ENCODE results near the gene TMEM250. TPM values are rescaled to one million over a fixed set of nuclear protein-coding genes. Genes with fewer than 3 reads are reported as not detected.
A peak's percentile ranks its signal among the peaks of the same experiment; 100 is the strongest.

TMEM250 gene
- total RNA-seq, 1 donor from 2014 or later = 24.0 TPM

DNA sequence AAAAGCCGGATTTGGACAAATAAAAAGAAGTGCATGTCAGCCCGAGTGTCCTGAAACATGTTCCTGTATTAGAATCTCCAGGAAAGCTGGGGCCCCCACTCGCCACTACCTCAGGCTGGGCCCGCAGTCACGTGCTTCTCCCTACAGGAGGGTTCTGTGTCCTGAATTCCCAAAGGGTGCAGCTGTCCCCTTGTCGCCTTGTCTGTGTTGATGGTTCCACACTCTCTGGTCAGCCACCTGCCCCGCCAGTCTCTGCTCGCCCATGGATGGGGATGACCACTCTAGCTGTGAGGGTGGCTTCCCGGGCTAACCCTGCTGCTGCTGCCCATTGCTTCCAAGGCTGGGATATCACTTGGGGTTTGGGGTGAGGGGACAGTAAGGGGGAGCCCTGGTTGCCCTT is 3.1 kb upstream of the TMEM250 start:
- H3K4me3 ChIP-seq (ENCODE audit: low read length in 3 of 3) = no peak overlapping the region
- no peak overlapping the region for H3K27ac ChIP-seq (ENCODE audit: low read depth, low read length)
- peaks cover 33 to 40% (median 34%) of the 10 kb centered on the region in 3 donors for H3K4me1 ChIP-seq (ENCODE audit: control insufficient read depth in 3 of 3, insufficient read depth in 3 of 3, low read length in 3 of 3)

DNA sequence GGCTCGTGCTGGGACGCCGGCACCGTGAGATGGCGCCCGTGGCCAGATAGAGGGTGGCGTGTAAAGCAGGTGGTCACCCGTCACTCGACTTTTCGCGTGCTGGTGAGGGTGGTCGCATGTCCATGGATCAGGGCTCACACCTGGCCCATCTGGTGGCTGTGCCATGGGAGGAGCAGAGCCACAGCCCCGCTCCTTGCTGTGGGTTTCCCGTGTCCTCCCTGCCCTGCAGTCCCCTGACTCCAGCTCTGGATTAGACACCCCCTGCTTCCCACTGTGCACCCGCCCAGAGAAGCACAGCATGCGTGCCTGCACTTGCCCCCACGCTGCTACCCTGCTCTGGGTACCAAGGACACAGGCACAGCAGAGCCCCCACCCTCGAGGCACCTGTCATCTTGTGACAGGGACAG is 1.8 kb upstream of the TMEM250 start:
- peaks cover 2 to 10% (median 6%) of the 10 kb centered on the region in 3 donors for H3K36me3 ChIP-seq (ENCODE audit: control insufficient read depth in 3 of 3, insufficient read depth in 3 of 3, low read length in 3 of 3)
- peak overlapping the region; percentile 23 for H3K27ac ChIP-seq (ENCODE audit: low read depth, low read length)
- H3K4me3 ChIP-seq (ENCODE audit: low read length in 3 of 3) = no peak overlapping the region
- peaks cover 0 to 11% (median 0%) of the 10 kb centered on the region in 3 donors for H3K27me3 ChIP-seq (ENCODE audit: control insufficient read depth in 3 of 3, insufficient read depth in 3 of 3, low read length in 3 of 3)
- H3K9me3 ChIP-seq (ENCODE audit: control insufficient read depth in 3 of 3, low read length in 3 of 3) = no peaks in the 10 kb centered on the region
- peak overlapping the region in 2 of 3 donors; percentile 86 to 89 for H3K9ac ChIP-seq (ENCODE audit: low read depth in 1 of 3, low read length in 3 of 3)
- peaks cover 33 to 45% (median 36%) of the 10 kb centered on the region in 3 donors for H3K4me1 ChIP-seq (ENCODE audit: control insufficient read depth in 3 of 3, insufficient read depth in 3 of 3, low read length in 3 of 3)

More for the DNA sequence above, 3.1 kb upstream of the TMEM250 start:
- peaks cover 0 to 2% (median 0%) of the 10 kb centered on the region in 3 donors for H3K36me3 ChIP-seq (ENCODE audit: control insufficient read depth in 3 of 3, insufficient read depth in 3 of 3, low read length in 3 of 3)
- H3K9ac ChIP-seq (ENCODE audit: low read depth in 1 of 3, low read length in 3 of 3) = no peak overlapping the region
- peaks cover 0 to 15% (median 8%) of the 10 kb centered on the region in 3 donors for H3K27me3 ChIP-seq (ENCODE audit: control insufficient read depth in 3 of 3, insufficient read depth in 3 of 3, low read length in 3 of 3)
- H3K9me3 ChIP-seq (ENCODE audit: control insufficient read depth in 3 of 3, low read length in 3 of 3) = no peaks in the 10 kb centered on the region

DNA sequence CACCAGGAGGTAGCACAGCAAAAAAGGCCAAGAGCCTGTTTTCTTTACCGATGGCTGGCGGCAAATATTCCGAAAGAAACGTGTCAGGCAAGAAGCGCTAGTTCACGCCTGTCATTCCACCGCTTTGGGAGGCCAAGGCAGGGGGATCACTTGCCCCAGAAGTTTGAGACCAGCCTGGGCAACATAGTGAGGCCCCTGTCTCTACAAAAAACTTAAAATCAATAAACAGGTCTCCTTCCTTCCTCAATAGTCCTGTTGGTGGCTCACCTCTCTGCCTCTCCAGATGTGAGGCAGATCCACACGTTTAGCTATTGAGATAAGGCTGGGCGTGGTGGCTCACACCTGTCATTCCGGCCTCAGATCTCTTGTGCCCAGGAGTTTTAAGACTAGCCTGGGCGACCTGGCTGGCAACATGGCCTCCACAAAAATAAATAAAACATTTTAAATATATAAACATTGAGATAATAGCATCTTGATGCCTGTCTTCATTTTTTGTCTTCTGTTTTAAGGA is 1.3 kb upstream of the TMEM250 start:
- Histone ChIP-seq H3K27me3 (ENCODE audit: control insufficient read depth in 3 of 3, insufficient read depth in 3 of 3, low read length in 3 of 3) (peaks cover 0 to 11% (median 0%) of the 10 kb centered on the region in 3 donors), H3K4me3 (ENCODE audit: low read length in 3 of 3) (peak overlapping the region; percentile 54 to 78 (median 78)), H3K36me3 (ENCODE audit: control insufficient read depth in 3 of 3, insufficient read depth in 3 of 3, low read length in 3 of 3) (peaks cover 4 to 12% (median 11%) of the 10 kb centered on the region in 3 donors), H3K4me1 (ENCODE audit: control insufficient read depth in 3 of 3, insufficient read depth in 3 of 3, low read length in 3 of 3) (peaks cover 33 to 48% (median 36%) of the 10 kb centered on the region in 3 donors), H3K9ac (ENCODE audit: low read depth in 1 of 3, low read length in 3 of 3) (peak overlapping the region; percentile 83 to 89 (median 86)), H3K27ac (ENCODE audit: low read depth, low read length) (peak overlapping the region; percentile 91), H3K9me3 (ENCODE audit: control insufficient read depth in 3 of 3, low read length in 3 of 3) (no peaks in the 10 kb centered on the region)

DNA sequence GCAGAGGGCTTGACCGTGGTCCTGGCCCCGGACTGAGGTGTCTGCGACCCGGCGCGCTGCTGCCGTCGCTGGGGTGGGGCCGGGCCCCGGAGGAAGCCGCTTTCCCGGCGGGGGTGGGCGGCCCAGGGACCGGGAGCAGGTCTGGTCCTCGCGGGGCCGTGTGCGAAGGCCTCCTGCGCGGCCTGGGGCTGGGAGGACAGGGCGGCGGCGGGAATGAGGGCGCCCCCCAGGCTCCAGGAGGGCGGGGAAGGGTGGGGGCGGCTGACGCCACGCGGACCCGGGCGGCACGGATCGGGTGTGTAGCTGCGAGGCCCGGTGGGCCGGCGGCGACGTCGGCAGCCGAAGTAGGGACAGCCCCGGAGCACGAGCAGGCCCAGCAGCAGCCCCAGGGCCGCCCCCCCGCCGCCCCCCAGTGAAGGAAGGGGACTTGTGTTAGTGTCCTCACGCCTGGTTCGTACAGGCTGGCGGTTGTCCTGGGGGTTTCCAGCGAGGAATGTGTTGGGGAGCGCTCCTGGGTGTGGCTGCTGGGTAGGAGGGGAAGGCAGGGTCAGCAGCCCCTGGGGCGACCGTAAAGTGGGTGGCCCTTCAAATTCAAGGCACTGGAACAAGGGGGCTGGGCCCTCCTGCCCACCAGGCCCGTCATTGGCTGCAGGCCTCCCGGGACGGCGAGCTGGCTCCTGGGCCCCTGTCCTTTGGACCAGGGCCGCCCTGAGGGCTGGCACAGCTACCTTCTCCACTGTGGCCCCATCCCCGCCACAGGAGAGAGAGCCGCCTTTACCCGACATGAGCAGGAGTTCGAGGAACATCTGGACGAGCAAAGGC is 597 bp upstream of the TMEM250 start:
- Histone ChIP-seq H3K4me1 (ENCODE audit: control insufficient read depth in 3 of 3, insufficient read depth in 3 of 3, low read length in 3 of 3) (peaks cover 33 to 48% (median 36%) of the 10 kb centered on the region in 3 donors), H3K36me3 (ENCODE audit: control insufficient read depth in 3 of 3, insufficient read depth in 3 of 3, low read length in 3 of 3) (peaks cover 4 to 15% (median 13%) of the 10 kb centered on the region in 3 donors), H3K9ac (ENCODE audit: low read depth in 1 of 3, low read length in 3 of 3) (peak overlapping the region; percentile 83 to 89 (median 86)), H3K27ac (ENCODE audit: low read depth, low read length) (peak overlapping the region; percentile 91), H3K9me3 (ENCODE audit: control insufficient read depth in 3 of 3, low read length in 3 of 3) (no peaks in the 10 kb centered on the region), H3K4me3 (ENCODE audit: low read length in 3 of 3) (peak overlapping the region; percentile 68 to 78 (median 78)), H3K27me3 (ENCODE audit: control insufficient read depth in 3 of 3, insufficient read depth in 3 of 3, low read length in 3 of 3) (peaks cover 0 to 5% (median 0%) of the 10 kb centered on the region in 3 donors)

DNA sequence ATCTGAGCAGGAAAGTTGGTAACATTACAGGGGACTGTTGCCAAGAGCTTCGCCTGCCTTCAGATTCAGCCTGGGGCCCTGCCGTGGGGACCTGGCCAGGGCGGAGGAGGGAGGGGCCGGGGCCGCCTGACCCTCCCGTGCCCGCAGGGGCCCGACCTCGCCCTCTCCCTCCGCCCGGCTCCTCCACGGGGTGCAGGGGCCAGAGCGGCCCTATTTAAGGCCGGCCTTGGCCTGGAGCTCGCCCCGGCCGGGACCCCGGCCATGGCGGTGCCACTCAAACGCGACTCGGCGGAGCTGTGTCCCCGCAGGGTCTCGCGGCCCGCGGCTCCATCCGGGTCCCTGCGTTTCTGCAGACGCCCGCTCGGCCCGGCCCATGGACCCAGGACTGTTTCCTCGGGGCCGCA is 757 bp downstream of the TMEM250 start:
- peaks cover 28 to 42% (median 33%) of the 10 kb centered on the region in 3 donors for H3K4me1 ChIP-seq (ENCODE audit: control insufficient read depth in 3 of 3, insufficient read depth in 3 of 3, low read length in 3 of 3)
- peak overlapping the region; percentile 77 for H3K27ac ChIP-seq (ENCODE audit: low read depth, low read length)
- H3K36me3 ChIP-seq (ENCODE audit: control insufficient read depth in 3 of 3, insufficient read depth in 3 of 3, low read length in 3 of 3) = peaks cover 4 to 15% (median 13%) of the 10 kb centered on the region in 3 donors
- H3K9ac ChIP-seq (ENCODE audit: low read depth in 1 of 3, low read length in 3 of 3) = peak overlapping the region; percentile 74 to 89 (median 86)
- H3K9me3 ChIP-seq (ENCODE audit: control insufficient read depth in 3 of 3, low read length in 3 of 3) = no peaks in the 10 kb centered on the region
- H3K4me3 ChIP-seq (ENCODE audit: low read length in 3 of 3) = peak overlapping the region; percentile 74 to 78 (median 78)
- H3K27me3 ChIP-seq (ENCODE audit: control insufficient read depth in 3 of 3, insufficient read depth in 3 of 3, low read length in 3 of 3) = no peaks in the 10 kb centered on the region

DNA sequence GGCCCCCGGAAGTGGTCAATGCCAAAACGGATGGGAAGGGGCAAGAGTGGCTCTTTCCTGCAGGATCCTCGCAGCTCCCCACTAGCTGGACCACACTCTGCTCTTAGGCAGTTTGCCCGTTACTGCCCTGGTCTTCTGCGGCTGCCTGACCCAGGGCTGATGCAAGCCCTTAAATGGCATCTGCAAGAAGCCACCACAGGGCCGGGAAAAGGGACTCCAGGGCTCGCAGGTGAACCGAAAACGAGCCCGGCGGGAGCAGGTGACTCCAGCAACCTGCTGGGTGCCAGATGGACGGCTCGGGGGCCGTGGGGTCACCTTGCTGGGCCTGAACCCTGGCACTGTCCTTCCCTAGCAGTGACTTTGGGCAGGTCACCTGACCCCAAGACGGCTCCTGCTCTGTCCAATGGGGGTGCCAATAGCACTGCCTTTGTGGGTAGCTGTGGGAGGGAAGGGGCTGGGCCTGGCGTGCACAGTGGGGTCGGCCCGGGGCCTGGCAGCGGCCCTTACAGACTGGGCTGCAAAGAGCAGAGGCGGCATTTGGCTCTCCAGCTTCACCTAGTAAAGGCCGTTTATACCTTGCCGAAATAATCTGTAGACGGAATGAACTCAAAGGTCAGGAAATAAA is 1.3 kb downstream of the TMEM250 start:
- Histone ChIP-seq H3K4me3 (ENCODE audit: low read length in 3 of 3) (peak overlapping the region; percentile 74 to 78 (median 78)), H3K9me3 (ENCODE audit: control insufficient read depth in 3 of 3, low read length in 3 of 3) (no peaks in the 10 kb centered on the region), H3K4me1 (ENCODE audit: control insufficient read depth in 3 of 3, insufficient read depth in 3 of 3, low read length in 3 of 3) (peaks cover 23 to 37% (median 27%) of the 10 kb centered on the region in 3 donors), H3K27me3 (ENCODE audit: control insufficient read depth in 3 of 3, insufficient read depth in 3 of 3, low read length in 3 of 3) (no peaks in the 10 kb centered on the region), H3K36me3 (ENCODE audit: control insufficient read depth in 3 of 3, insufficient read depth in 3 of 3, low read length in 3 of 3) (peaks cover 4 to 15% (median 13%) of the 10 kb centered on the region in 3 donors), H3K27ac (ENCODE audit: low read depth, low read length) (peak overlapping the region; percentile 77), H3K9ac (ENCODE audit: low read depth in 1 of 3, low read length in 3 of 3) (peak overlapping the region; percentile 74 to 89 (median 86))

DNA sequence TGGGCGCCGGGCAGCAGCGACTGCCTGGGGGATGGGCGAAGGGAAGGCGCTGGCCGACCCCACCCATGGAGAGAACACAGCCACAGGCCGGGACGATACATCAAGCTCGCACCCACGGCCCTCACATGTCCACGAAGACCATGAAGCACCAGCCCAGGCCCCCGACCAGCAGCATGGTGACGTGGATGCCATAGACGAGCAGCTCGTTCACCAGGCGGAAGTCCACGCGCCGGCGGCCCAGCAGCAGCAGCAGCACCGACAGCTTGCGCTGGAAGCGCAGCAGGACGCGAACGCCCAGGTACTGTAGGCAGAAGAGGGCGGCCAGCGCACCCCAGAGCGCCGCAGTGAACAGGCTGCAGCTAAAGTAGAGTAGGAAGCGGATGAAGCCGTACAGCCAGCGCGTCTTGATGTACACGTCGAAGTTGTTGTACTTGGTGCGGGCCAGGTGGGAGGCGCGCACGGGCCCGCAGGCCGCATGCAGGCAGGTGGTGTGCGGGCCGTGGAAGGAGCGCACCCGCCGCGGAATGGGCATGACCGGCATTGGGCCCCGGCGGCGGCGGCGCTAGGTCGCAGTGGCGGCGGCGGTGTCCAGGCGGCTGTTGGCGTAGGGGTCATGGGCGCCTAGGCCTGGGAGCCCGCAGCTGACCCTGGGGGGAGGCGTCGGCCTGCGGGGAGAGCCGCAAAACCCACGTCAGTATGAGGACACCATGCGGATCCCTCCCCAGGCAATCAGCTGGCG is 2.1 kb downstream of the TMEM250 start:
- H3K4me1 ChIP-seq (ENCODE audit: control insufficient read depth in 3 of 3, insufficient read depth in 3 of 3, low read length in 3 of 3) = peaks cover 23 to 38% (median 27%) of the 10 kb centered on the region in 3 donors
- peak overlapping the region; percentile 77 for H3K27ac ChIP-seq (ENCODE audit: low read depth, low read length)
- no peaks in the 10 kb centered on the region for H3K9me3 ChIP-seq (ENCODE audit: control insufficient read depth in 3 of 3, low read length in 3 of 3)
- H3K9ac ChIP-seq (ENCODE audit: low read depth in 1 of 3, low read length in 3 of 3) = peak overlapping the region in 2 of 3 donors; percentile 86 to 89
- H3K4me3 ChIP-seq (ENCODE audit: low read length in 3 of 3) = peak overlapping the region in 1 of 3 donors; percentile 78
- H3K36me3 ChIP-seq (ENCODE audit: control insufficient read depth in 3 of 3, insufficient read depth in 3 of 3, low read length in 3 of 3) = peaks cover 4 to 15% (median 11%) of the 10 kb centered on the region in 3 donors
- no peaks in the 10 kb centered on the region for H3K27me3 ChIP-seq (ENCODE audit: control insufficient read depth in 3 of 3, insufficient read depth in 3 of 3, low read length in 3 of 3)

DNA sequence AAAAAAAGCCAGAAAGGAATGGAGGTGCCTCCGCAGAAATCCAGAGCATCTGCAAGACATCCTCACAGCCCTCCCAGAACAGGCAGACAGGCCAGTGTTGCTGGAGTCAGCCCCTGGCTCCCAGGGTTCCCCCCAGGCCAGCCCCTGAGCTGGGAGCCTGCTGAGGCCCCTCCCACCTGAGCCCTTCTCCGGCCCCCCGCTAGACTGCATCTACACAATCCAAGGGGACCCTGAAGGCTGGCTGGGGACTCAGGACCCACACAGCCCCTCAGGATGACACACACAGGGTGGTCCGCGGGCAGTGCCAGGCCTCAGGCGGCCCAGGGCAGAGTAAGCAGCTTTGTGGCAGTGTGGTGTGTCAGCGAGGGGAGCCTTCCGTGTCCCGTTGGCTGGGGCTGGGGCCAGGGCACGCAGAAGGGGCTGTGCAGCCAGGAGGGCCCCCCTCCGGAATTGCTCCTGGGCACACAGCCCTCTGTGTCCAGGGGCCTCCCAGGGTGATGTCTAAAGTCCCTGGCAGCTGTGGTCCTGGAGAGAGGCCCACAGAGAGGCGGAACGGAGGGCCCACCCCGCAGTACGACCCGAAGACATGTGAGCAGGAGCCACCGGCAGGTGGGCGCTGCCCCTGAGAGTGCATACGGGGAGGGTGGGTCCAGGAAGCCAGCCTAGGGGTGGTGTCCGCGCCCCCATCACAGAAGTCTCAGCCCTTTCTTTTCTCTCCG is 2.9 kb downstream of the TMEM250 start:
- no peak overlapping the region for H3K9ac ChIP-seq (ENCODE audit: low read depth in 1 of 3, low read length in 3 of 3)
- H3K36me3 ChIP-seq (ENCODE audit: control insufficient read depth in 3 of 3, insufficient read depth in 3 of 3, low read length in 3 of 3) = peaks cover 4 to 15% (median 11%) of the 10 kb centered on the region in 3 donors
- no peaks in the 10 kb centered on the region for H3K27me3 ChIP-seq (ENCODE audit: control insufficient read depth in 3 of 3, insufficient read depth in 3 of 3, low read length in 3 of 3)
- H3K27ac ChIP-seq (ENCODE audit: low read depth, low read length) = no peak overlapping the region
- no peaks in the 10 kb centered on the region for H3K9me3 ChIP-seq (ENCODE audit: control insufficient read depth in 3 of 3, low read length in 3 of 3)
- no peak overlapping the region for H3K4me3 ChIP-seq (ENCODE audit: low read length in 3 of 3)
- H3K4me1 ChIP-seq (ENCODE audit: control insufficient read depth in 3 of 3, insufficient read depth in 3 of 3, low read length in 3 of 3) = peaks cover 23 to 44% (median 31%) of the 10 kb centered on the region in 3 donors

DNA sequence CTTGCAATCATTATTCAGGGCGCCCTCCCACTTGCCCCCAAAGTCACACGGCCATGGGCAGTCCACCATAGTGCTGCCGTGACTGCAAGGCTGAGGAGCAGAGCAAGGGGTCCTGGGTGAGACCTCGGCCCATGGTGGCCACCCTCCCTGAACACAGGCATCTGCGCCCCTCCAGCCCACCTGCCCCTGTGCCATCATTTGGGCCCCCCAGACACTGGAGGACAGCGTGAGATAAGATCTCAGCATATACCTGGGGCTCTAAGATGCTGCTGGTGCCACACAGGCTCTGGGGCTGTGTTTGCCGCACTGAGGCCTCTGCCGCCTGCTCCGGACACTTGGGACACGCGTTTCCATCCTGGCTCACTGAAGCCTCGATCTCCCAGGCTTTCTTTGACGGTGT is 3.5 kb downstream of the TMEM250 start:
- peaks cover 21 to 44% (median 29%) of the 10 kb centered on the region in 3 donors for H3K4me1 ChIP-seq (ENCODE audit: control insufficient read depth in 3 of 3, insufficient read depth in 3 of 3, low read length in 3 of 3)
- H3K9me3 ChIP-seq (ENCODE audit: control insufficient read depth in 3 of 3, low read length in 3 of 3) = no peaks in the 10 kb centered on the region
- no peak overlapping the region for H3K4me3 ChIP-seq (ENCODE audit: low read length in 3 of 3)
- H3K27ac ChIP-seq (ENCODE audit: low read depth, low read length) = no peak overlapping the region
- peaks cover 4 to 15% (median 11%) of the 10 kb centered on the region in 3 donors for H3K36me3 ChIP-seq (ENCODE audit: control insufficient read depth in 3 of 3, insufficient read depth in 3 of 3, low read length in 3 of 3)
- H3K27me3 ChIP-seq (ENCODE audit: control insufficient read depth in 3 of 3, insufficient read depth in 3 of 3, low read length in 3 of 3) = no peaks in the 10 kb centered on the region
- H3K9ac ChIP-seq (ENCODE audit: low read depth in 1 of 3, low read length in 3 of 3) = no peak overlapping the region

Data from skeletal muscle tissue (tissue), 4 donors.